Suprapubic skin (tissue), 4 donors: ENCODE results near the gene YIF1A. TPM values are rescaled to one million over a fixed set of nuclear protein-coding genes. Genes with fewer than 3 reads are reported as not detected.

Source experiments
- DNase-seq, 2 donors: peaks; one replicate each; pipeline ENCODE4 v3.0.0-alpha.2; 2019; ENCODE audit warnings: low spot score in 2 of 2
- H3K27ac ChIP-seq: fragments of 200-600 bp; sonication (generic); one replicate; pipeline ENCODE4 v1.5.1; 2019
- H3K27me3 ChIP-seq: fragments of 200-600 bp; sonication (generic); one replicate; pipeline ENCODE4 v1.5.1; 2019
- H3K36me3 ChIP-seq: fragments of 200-600 bp; sonication (generic); one replicate; pipeline ENCODE4 v1.5.1; 2019
- H3K4me1 ChIP-seq: fragments of 200-600 bp; sonication (generic); one replicate; pipeline ENCODE4 v1.5.1; 2019
- H3K4me3 ChIP-seq: fragments of 200-600 bp; sonication (generic); one replicate; pipeline ENCODE4 v1.5.1; 2019; ENCODE audit warnings: mild to moderate bottlenecking
- H3K9me3 ChIP-seq: fragments of 200-600 bp; sonication (generic); one replicate; pipeline ENCODE4 v1.5.1; 2019
- CTCF ChIP-seq, 2 donors: fragments of 200-600 bp in 1 of 2; fragments of 450-650 bp in 1 of 2; sonication (generic) in 1 of 2; IDR thresholded peaks; one replicate each; pipeline ENCODE4 v1.5.1; 2016 to 2019; ENCODE audit warnings: antibody characterized with exemption in 2 of 2, mild to moderate bottlenecking in 1 of 2, moderate library complexity in 1 of 2
- EP300 ChIP-seq: sonication (generic); formaldehyde crosslinking; IDR thresholded peaks from one replicate; pipeline ENCODE4 v1.6.1; 2017; ENCODE audit warnings: antibody characterized with exemption
- POLR2A ChIP-seq, 2 donors: fragments of 450-650 bp; IDR thresholded peaks; one replicate each; pipeline ENCODE4 v1.6.1; 2017; ENCODE audit warnings: antibody characterized with exemption in 2 of 2, mild to moderate bottlenecking in 2 of 2, moderate library complexity in 2 of 2
- POLR2AphosphoS5 ChIP-seq, 3 donors: sonication (generic); formaldehyde crosslinking; IDR thresholded peaks; one replicate each; pipeline ENCODE4 v1.6.1; 2017; ENCODE audit warnings: antibody characterized with exemption in 3 of 3
- WGBS: methylation state at CpG from one replicate; pipeline ENCODE4 v1.1.5; 2018; 5-methylcytosine and 5-hydroxymethylcytosine counted together
- total RNA-seq, 4 donors: library from RNA; depleted of rRNA; stranded (reverse); fragments of >200 nt; gene quantifications; one replicate each; pipeline ENCODE4 v1.1.0, GENCODE V29; 2016

Gene YIF1A
- total RNA-seq, 4 donors from 2014 or later, result 21.6 to 61.3 (median 56.1) TPM

- Histone ChIP-seq H3K27me3 (no peaks in the 10 kb centered on the region), H3K9me3 (no peaks in the 10 kb centered on the region), H3K4me3 (peak overlapping the region; percentile 86), H3K4me1 (peaks cover 41% of the 10 kb centered on the region), H3K36me3 (peaks cover 42% of the 10 kb centered on the region), H3K27ac (peak overlapping the region; percentile 97)
- peak; percentile 93 to 94 for DNase-seq
- WGBS, result 0% methylated on average over 38 of the region's 61 CpGs
- TF ChIP-seq EP300 (no peak), CTCF (IDR thresholded peaks at IDR 0.05) (peak in 1 of 2 donors; percentile 10), POLR2AphosphoS5 (IDR thresholded peaks at IDR 0.05) (peak in 1 of 3 donors; percentile 10), POLR2A (IDR thresholded peaks at IDR 0.05) (peak in 1 of 2 donors; percentile 41)
Observed at GRCh38 chr11:66267379-66268243, 21.3 kb downstream of the YIF1A start.

GRCh38 chr11:66267039-66267378 lies 21.9 kb downstream of the YIF1A start:
- Histone ChIP-seq H3K27me3 (no peaks in the 10 kb centered on the region), H3K4me3 (peak overlapping the region; percentile 86), H3K36me3 (peaks cover 42% of the 10 kb centered on the region), H3K27ac (peak overlapping the region; percentile 97), H3K4me1 (peaks cover 41% of the 10 kb centered on the region), H3K9me3 (no peaks in the 10 kb centered on the region)
- 14% methylated on average over 13 of the region's 13 CpGs for WGBS
- TF ChIP-seq POLR2A (IDR thresholded peaks at IDR 0.05), result no peak
- no peak for TF ChIP-seq CTCF (IDR thresholded peaks at IDR 0.05)
- TF ChIP-seq POLR2AphosphoS5 (IDR thresholded peaks at IDR 0.05), result no peak
- TF ChIP-seq EP300, result no peak
- no peak for DNase-seq

DNA sequence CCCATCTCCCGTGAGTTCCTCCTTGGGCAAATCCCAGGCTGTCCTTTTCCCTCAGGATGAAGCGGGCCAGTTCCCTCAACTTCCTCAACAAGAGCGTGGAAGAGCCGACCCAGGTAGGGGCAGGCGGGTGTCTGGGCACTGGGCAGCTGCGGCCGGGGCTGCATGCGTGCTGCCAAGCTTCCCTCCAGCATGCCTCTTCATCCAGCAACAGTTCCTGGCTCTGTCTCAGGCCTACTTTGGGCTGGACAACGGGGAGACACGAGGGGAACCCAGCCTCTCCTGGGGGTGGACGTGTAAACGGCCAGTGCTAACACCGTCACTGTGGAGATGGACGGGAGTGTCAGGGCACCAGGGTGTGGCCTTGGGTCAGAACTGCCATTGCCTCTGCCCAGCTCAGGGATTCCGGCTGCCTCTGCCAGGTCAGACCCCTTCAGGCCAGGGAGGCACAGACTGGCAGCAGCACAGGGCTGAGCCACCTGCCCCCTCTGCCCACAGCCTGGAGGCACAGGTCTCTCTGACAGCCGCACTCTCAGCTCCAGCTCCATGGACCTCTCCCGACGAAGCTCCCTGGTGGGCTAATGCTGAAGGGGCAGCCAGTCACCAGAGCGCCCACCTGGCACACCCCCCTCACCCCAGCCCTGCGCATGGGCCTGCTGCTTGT lies 22.4 kb downstream of the YIF1A start:
- peaks cover 42% of the 10 kb centered on the region for H3K36me3 ChIP-seq
- H3K9me3 ChIP-seq, result no peaks in the 10 kb centered on the region
- H3K27ac ChIP-seq, result no peak overlapping the region
- DNase-seq, result peak in 1 of 2 donors; percentile 82
- H3K27me3 ChIP-seq, result no peaks in the 10 kb centered on the region
- WGBS, result 67% methylated on average over 6 of the region's 20 CpGs
- TF ChIP-seq EP300, result no peak
- no peak for TF ChIP-seq CTCF (IDR thresholded peaks at IDR 0.05)
- no peak for TF ChIP-seq POLR2A (IDR thresholded peaks at IDR 0.05)
- no peak for TF ChIP-seq POLR2AphosphoS5 (IDR thresholded peaks at IDR 0.05)
- peak overlapping the region; percentile 86 for H3K4me3 ChIP-seq
- H3K4me1 ChIP-seq, result peaks cover 41% of the 10 kb centered on the region

DNA sequence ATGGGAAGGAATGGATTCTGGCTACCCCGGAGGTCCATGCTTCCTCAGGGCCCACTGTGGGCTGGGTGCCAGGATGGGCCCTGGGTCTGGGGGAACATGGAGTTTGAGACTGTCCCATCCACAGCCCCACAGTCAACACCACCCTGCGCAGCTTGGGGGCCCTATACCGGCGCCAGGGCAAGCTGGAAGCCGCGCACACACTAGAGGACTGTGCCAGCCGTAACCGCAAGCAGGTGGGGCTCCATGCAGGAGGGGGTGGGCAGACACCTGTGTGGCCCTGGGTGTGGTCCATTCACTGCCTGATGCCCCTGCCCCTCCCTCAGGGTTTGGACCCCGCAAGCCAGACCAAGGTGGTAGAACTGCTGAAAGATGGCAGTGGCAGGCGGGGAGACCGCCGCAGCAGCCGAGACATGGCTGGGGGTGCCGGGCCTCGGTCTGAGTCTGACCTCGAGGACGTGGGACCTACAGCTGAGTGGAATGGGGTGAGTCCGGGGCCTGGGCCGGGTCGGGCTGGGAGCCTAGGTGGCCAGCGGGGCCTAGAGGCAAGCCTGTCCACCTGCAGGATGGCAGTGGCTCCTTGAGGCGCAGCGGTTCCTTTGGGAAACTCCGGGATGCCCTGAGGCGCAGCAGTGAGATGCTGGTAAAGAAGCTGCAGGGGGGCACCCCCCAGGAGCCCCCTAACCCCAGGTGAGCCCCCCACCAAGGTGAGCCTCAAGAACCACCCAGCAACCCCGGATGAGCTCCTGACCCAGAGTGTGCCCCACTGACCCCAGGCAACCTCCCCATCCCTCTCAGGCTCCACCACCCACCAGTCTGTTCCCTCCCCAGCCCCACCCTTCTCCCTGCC lies 23.2 kb downstream of the YIF1A start:
- Histone ChIP-seq H3K4me3 (no peak overlapping the region), H3K9me3 (no peaks in the 10 kb centered on the region), H3K4me1 (peaks cover 38% of the 10 kb centered on the region), H3K36me3 (peaks cover 46% of the 10 kb centered on the region), H3K27me3 (no peaks in the 10 kb centered on the region), H3K27ac (no peak overlapping the region)
- WGBS, result 88% methylated on average over 26 of the region's 26 CpGs
- peak in 1 of 2 donors; percentile 68 for DNase-seq
- no peak for TF ChIP-seq CTCF (IDR thresholded peaks at IDR 0.05)
- TF ChIP-seq EP300, result no peak
- no peak for TF ChIP-seq POLR2A (IDR thresholded peaks at IDR 0.05)
- TF ChIP-seq POLR2AphosphoS5 (IDR thresholded peaks at IDR 0.05), result no peak
